Mesendoderm (in vitro differentiated cells): ENCODE measurements around the gene KCNAB1.

Experiments
- DNase-seq: peaks from one replicate; pipeline ENCODE4 v3.0.0; 2013
- H2AK5ac ChIP-seq: 2 replicates; pipeline ENCODE4 v1.6.1; 2013; ENCODE audit warnings: low read length, inconsistent platforms
- H2BK120ac ChIP-seq: 2 replicates; pipeline ENCODE4 v1.6.1; 2013; ENCODE audit warnings: low read depth, mild to moderate bottlenecking, low read length, moderate library complexity, mixed read lengths
- H2BK15ac ChIP-seq: replicated peaks from 2 replicates; pipeline ENCODE4 v1.6.1; 2013; ENCODE audit warnings: low read depth, mild to moderate bottlenecking, moderate library complexity
- H2BK5ac ChIP-seq: 2 replicates; pipeline ENCODE4 v1.6.1; 2013; ENCODE audit warnings: low read length, inconsistent platforms
- H3K18ac ChIP-seq: 2 replicates; pipeline ENCODE4 v1.6.1; 2013; ENCODE audit warnings: mild to moderate bottlenecking, low read length, mixed read lengths
- H3K23ac ChIP-seq: one replicate; pipeline ENCODE4 v1.6.1; 2013; ENCODE audit warnings: low read length
- H3K27ac ChIP-seq: 2 replicates; pipeline ENCODE4 v1.5.1; 2013; ENCODE audit warnings: low read depth, mild to moderate bottlenecking, inconsistent platforms, low read length, moderate library complexity
- H3K27me3 ChIP-seq: 2 replicates; pipeline ENCODE4 v1.6.1; 2013; ENCODE audit warnings: low read length, control low read depth, mild to moderate bottlenecking, inconsistent platforms; ENCODE audit not compliant: insufficient read depth, poor library complexity
- H3K36me3 ChIP-seq: 2 replicates; pipeline ENCODE4 v1.6.1; 2013; ENCODE audit warnings: low read length, inconsistent platforms; ENCODE audit not compliant: control insufficient read depth, insufficient read depth
- H3K4ac ChIP-seq: one replicate; pipeline ENCODE4 v1.6.1; 2013; ENCODE audit warnings: low read depth, mild to moderate bottlenecking, low read length, moderate library complexity
- H3K4me1 ChIP-seq: 2 replicates; pipeline ENCODE4 v1.6.1; 2013; ENCODE audit warnings: low read depth, low read length, inconsistent platforms; ENCODE audit not compliant: control insufficient read depth
- H3K4me2 ChIP-seq: 2 replicates; pipeline ENCODE4 v1.6.1; 2013; ENCODE audit warnings: low read length
- H3K4me3 ChIP-seq: 2 replicates; pipeline ENCODE4 v1.5.1; 2013; ENCODE audit warnings: mild to moderate bottlenecking, low read length
- H3K56ac ChIP-seq: one replicate; pipeline ENCODE4 v1.6.1; 2013; ENCODE audit warnings: low read length
- H3K79me1 ChIP-seq: 2 replicates; pipeline ENCODE4 v1.6.1; 2013; ENCODE audit warnings: low read length, inconsistent platforms
- H3K79me2 ChIP-seq: 2 replicates; pipeline ENCODE4 v1.6.1; 2013; ENCODE audit warnings: mild to moderate bottlenecking, low read length; ENCODE audit not compliant: control insufficient read depth, insufficient read depth
- H3K9ac ChIP-seq: 2 replicates; pipeline ENCODE4 v1.6.1; 2013; ENCODE audit warnings: low read length, inconsistent platforms
- H4K5ac ChIP-seq: one replicate; pipeline ENCODE4 v1.6.1; 2013; ENCODE audit warnings: low read length
- H4K8ac ChIP-seq: one replicate; pipeline ENCODE4 v1.6.1; 2013; ENCODE audit warnings: low read depth, mild to moderate bottlenecking, control low read depth, low read length, moderate library complexity
- WGBS: extraction: QIAGEN DNeasy Blood & Tissue Kit; methylation state at CpG from one replicate; pipeline ENCODE4 v1.1.7; 2013; ENCODE audit warnings: low lambda C conversion rate, missing lambda C conversion rate; ENCODE audit not compliant: insufficient coverage; ENCODE audit errors: extremely low coverage; 5-methylcytosine and 5-hydroxymethylcytosine counted together

Gene KCNAB1

DNA sequence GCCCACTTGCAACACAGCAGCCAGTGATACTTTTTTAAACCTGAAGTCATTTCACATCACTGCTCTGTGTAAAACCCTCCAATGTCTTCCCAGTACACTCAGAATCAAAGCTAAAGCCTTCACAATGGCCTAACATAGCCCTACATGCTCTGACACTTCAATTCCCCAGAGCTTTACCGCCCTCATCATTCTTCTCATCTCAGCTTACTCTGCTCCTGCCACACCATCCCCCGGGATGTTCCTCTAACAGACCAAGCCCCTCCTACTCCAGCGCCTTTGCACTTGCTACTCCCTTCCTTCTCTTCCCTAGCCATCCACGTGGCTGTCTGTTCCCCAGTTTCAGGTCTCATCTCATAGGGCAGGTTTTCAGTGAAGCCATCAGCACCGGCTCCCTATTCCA, 240.6 kb downstream of the KCNAB1 start:
- no peaks in the 10 kb centered on the region for H3K4me1 ChIP-seq
- H3K4me2 ChIP-seq: no peak overlapping the region
- no peak for DNase-seq

GRCh38 chr3:156366559-156366958, 246.2 kb downstream of the KCNAB1 start:
- no peak overlapping the region for H3K23ac ChIP-seq
- no peaks in the 10 kb centered on the region for H3K36me3 ChIP-seq
- no peak overlapping the region for H2BK120ac ChIP-seq
- no peaks in the 10 kb centered on the region for H3K4me1 ChIP-seq
- H3K27me3 ChIP-seq: no peaks in the 10 kb centered on the region
- DNase-seq: no peak
- peak overlapping the region; percentile 28 for H4K8ac ChIP-seq
- H3K9ac ChIP-seq: no peak overlapping the region
- no peak overlapping the region for H3K18ac ChIP-seq
- no peak overlapping the region for H2BK15ac ChIP-seq
- WGBS: no CpG with 5 or more reads among the region's 3 CpGs
- H3K4ac ChIP-seq: no peak overlapping the region
- no peak overlapping the region for H2BK5ac ChIP-seq
- H4K5ac ChIP-seq: no peak overlapping the region
- H3K4me3 ChIP-seq: no peak overlapping the region
- H3K4me2 ChIP-seq: no peak overlapping the region
- H3K79me1 ChIP-seq: no peaks in the 10 kb centered on the region
- no peak overlapping the region for H3K56ac ChIP-seq
- H3K79me2 ChIP-seq: no peaks in the 10 kb centered on the region
- no peak overlapping the region for H2AK5ac ChIP-seq
- H3K27ac ChIP-seq: no peak overlapping the region

More for the DNA sequence above, 240.6 kb downstream of the KCNAB1 start:
- no peak overlapping the region for H3K23ac ChIP-seq
- H4K8ac ChIP-seq: no peak overlapping the region
- H3K27me3 ChIP-seq: no peaks in the 10 kb centered on the region
- no peak overlapping the region for H3K4ac ChIP-seq
- H3K79me2 ChIP-seq: no peaks in the 10 kb centered on the region
- H3K4me3 ChIP-seq: no peak overlapping the region
- H4K5ac ChIP-seq: no peak overlapping the region
- H2BK15ac ChIP-seq: no peak overlapping the region
- no peaks in the 10 kb centered on the region for H3K36me3 ChIP-seq
- whole genome bisulfite sequencing: no CpG with 5 or more reads among the region's 5 CpGs
- no peak overlapping the region for H3K18ac ChIP-seq
- H3K27ac ChIP-seq: no peak overlapping the region
- no peak overlapping the region for H2AK5ac ChIP-seq
- no peak overlapping the region for H3K9ac ChIP-seq
- H3K79me1 ChIP-seq: no peaks in the 10 kb centered on the region
- no peak overlapping the region for H3K56ac ChIP-seq
- H2BK120ac ChIP-seq: no peak overlapping the region
- no peak overlapping the region for H2BK5ac ChIP-seq

DNA sequence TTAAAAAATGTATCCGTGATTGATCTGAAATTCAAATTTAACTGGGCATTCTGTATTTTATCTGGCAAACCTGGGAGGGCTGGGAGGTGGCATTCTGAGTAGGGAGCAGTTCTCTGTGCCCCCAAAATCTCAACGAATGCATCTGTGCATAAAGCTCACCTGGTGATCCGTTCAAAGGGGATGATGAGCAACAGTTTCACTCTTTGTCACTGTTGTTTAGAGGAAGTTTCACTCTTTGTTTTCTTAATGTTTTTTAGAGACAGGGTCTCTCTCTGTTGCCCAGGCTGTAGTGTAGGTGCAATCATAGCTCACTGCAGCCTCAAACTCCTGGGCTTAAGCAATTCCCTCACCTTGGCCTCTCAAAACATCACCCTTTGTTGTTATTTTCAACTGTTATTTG, 247.8 kb downstream of the KCNAB1 start:
- Histone ChIP-seq H3K36me3 (no peaks in the 10 kb centered on the region), H4K8ac (no peak overlapping the region), H2BK120ac (no peak overlapping the region), H3K4ac (no peak overlapping the region), H3K27me3 (no peaks in the 10 kb centered on the region), H2BK5ac (no peak overlapping the region), H3K56ac (no peak overlapping the region), H3K18ac (no peak overlapping the region), H3K27ac (no peak overlapping the region), H3K4me2 (no peak overlapping the region), H3K4me1 (no peaks in the 10 kb centered on the region), H3K9ac (no peak overlapping the region), H3K79me1 (no peaks in the 10 kb centered on the region), H3K23ac (no peak overlapping the region), H2BK15ac (no peak overlapping the region), H3K79me2 (no peaks in the 10 kb centered on the region), H4K5ac (no peak overlapping the region), H3K4me3 (no peak overlapping the region), H2AK5ac (no peak overlapping the region)
- no peak for DNase-seq
- no CpG with 5 or more reads among the region's 3 CpGs for WGBS

DNA sequence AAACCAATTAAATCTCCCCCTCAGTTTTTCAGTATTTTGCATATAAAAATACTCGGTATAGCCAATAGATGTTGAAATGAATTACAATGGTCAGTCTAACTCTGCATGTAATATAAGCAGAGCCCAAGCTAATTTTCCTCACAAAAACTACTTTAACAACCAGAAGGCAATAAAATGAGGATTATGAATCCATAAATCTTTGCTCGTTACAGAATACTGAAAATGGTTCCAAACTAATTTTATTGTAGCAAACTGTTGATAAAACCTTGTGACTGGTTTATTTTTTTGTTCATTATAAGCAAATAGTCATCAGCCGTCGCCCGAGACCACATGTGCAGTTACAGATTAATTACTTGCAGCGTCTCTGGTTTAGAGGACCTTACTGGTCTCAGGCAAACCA, 251.3 kb downstream of the KCNAB1 start:
- H2BK120ac ChIP-seq: no peak overlapping the region
- no peak overlapping the region for H3K4me2 ChIP-seq
- no peak overlapping the region for H2BK15ac ChIP-seq
- H3K4me1 ChIP-seq: no peaks in the 10 kb centered on the region
- no peaks in the 10 kb centered on the region for H3K27me3 ChIP-seq
- H3K4me3 ChIP-seq: no peak overlapping the region
- no peaks in the 10 kb centered on the region for H3K36me3 ChIP-seq
- no peak overlapping the region for H2AK5ac ChIP-seq
- H2BK5ac ChIP-seq: no peak overlapping the region
- H3K4ac ChIP-seq: no peak overlapping the region
- H3K18ac ChIP-seq: no peak overlapping the region
- H3K79me1 ChIP-seq: no peaks in the 10 kb centered on the region
- no peak overlapping the region for H4K5ac ChIP-seq
- H3K23ac ChIP-seq: no peak overlapping the region
- no peak overlapping the region for H3K9ac ChIP-seq
- no peak overlapping the region for H3K56ac ChIP-seq
- no CpG with 5 or more reads among the region's 6 CpGs for WGBS
- no peak for DNase-seq
- H3K79me2 ChIP-seq: no peaks in the 10 kb centered on the region
- H3K27ac ChIP-seq: no peak overlapping the region
- H4K8ac ChIP-seq: no peak overlapping the region

GRCh38 chr3:156373095-156373494, 252.7 kb downstream of the KCNAB1 start:
- WGBS: no CpG with 5 or more reads among the region's 1 CpG
- Histone ChIP-seq H3K79me2 (no peaks in the 10 kb centered on the region), H3K4me2 (no peak overlapping the region), H3K56ac (no peak overlapping the region), H4K8ac (no peak overlapping the region), H2AK5ac (no peak overlapping the region), H3K4ac (no peak overlapping the region), H3K27me3 (no peaks in the 10 kb centered on the region), H3K79me1 (no peaks in the 10 kb centered on the region), H2BK15ac (no peak overlapping the region), H2BK120ac (no peak overlapping the region), H3K9ac (no peak overlapping the region), H3K18ac (no peak overlapping the region), H3K27ac (no peak overlapping the region), H4K5ac (no peak overlapping the region), H3K4me3 (no peak overlapping the region), H3K4me1 (no peaks in the 10 kb centered on the region), H2BK5ac (no peak overlapping the region), H3K23ac (no peak overlapping the region), H3K36me3 (no peaks in the 10 kb centered on the region)
- no peak for DNase-seq

DNA sequence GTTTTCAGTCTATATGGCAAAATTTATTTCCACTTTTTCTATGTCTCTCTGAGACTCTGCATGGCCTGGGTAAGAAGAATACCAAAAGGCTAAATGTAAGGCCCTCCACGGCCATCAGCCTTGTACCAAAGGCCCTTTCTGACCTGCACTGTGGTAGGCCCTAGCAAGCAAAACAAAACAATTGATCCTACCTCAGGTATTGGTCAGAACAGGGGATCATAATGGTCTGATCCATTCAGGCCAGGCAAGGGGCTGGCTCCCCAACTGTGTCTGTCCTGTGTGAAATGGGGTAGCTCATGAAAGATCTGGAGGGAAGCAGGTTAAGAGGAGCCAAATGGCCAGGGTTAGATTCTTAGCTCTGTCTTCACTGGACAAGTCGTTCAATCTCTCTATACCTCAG, 253.3 kb downstream of the KCNAB1 start:
- H4K8ac ChIP-seq: no peak overlapping the region
- no peak overlapping the region for H3K9ac ChIP-seq
- H3K4me1 ChIP-seq: no peaks in the 10 kb centered on the region
- no peak overlapping the region for H3K4me3 ChIP-seq
- H3K27ac ChIP-seq: no peak overlapping the region
- H3K18ac ChIP-seq: no peak overlapping the region
- no peaks in the 10 kb centered on the region for H3K79me1 ChIP-seq
- H2BK120ac ChIP-seq: no peak overlapping the region
- no peaks in the 10 kb centered on the region for H3K79me2 ChIP-seq
- no peak for DNase-seq
- H4K5ac ChIP-seq: no peak overlapping the region
- H3K4me2 ChIP-seq: no peak overlapping the region
- H3K4ac ChIP-seq: no peak overlapping the region
- no peaks in the 10 kb centered on the region for H3K27me3 ChIP-seq
- no peak overlapping the region for H3K56ac ChIP-seq
- WGBS: no CpG with 5 or more reads among the region's 2 CpGs
- H2AK5ac ChIP-seq: no peak overlapping the region
- H3K23ac ChIP-seq: no peak overlapping the region
- H2BK15ac ChIP-seq: no peak overlapping the region
- H3K36me3 ChIP-seq: no peaks in the 10 kb centered on the region
- no peak overlapping the region for H2BK5ac ChIP-seq
